UCSD-AML1 (cell line): ENCODE results near the gene PCDHA8.
"Not testable (repeated sequence)": the region's sequence is repeated elsewhere in the genome, so short reads cannot be mapped to it uniquely, and the experiment has no call there.

Experiments used
- DNase-seq: peaks from one replicate; lab custom pipeline; 2025; ENCODE audit not compliant: unreplicated experiment; lab: John Stamatoyannopoulos, UW

Gene PCDHA8

GRCh38 chr5:140869555-140869886, 28.5 kb downstream of the PCDHA8 start:
- no peak for DNase-seq

- DNase-seq, result no peak
Measured at GRCh38 chr5:140870221-140871201, 29.5 kb downstream of the PCDHA8 start.

- DNase-seq, result no peak
Measured at GRCh38 chr5:140875085-140876065, 34.4 kb downstream of the PCDHA8 start, which contains the start of gene PCDHA12. Gene PCDHA12, plus strand, starts transcription at chr5:140875308. Its CDS starts 165 bp downstream, at chr5:140875473.

- not testable (repeated sequence) for DNase-seq
Measured at GRCh38 chr5:140876541-140877261, 35.7 kb downstream of the PCDHA8 start.

- DNase-seq, result no peak
Measured at GRCh38 chr5:140877262-140877581, 36.2 kb downstream of the PCDHA8 start.

- no peak for DNase-seq
Measured at GRCh38 chr5:140881889-140882590, 41.1 kb downstream of the PCDHA8 start, which contains the start of gene PCDHA13. Gene PCDHA13, plus strand, starts transcription at chr5:140882124. Its CDS starts 145 bp downstream, at chr5:140882269.

- no peak for DNase-seq
Measured at GRCh38 chr5:140882591-140882899, 41.6 kb downstream of the PCDHA8 start.

GRCh38 chr5:140883373-140883772, 42.4 kb downstream of the PCDHA8 start:
- no peak for DNase-seq

- DNase-seq, result no peak
Measured at GRCh38 chr5:140883927-140884697, 43.1 kb downstream of the PCDHA8 start.
